GM12891 (cell line): Measurements from ENCODE around the gene TMEM101.

Experiments used
- POLR2A ChIP-seq: IDR thresholded peaks from 2 replicates; pipeline ENCODE4 v1.6.1; 2011; ENCODE audit warnings: low read depth, low read length, control low read depth
- POLR2AphosphoS5 ChIP-seq: IDR thresholded peaks from 2 replicates; pipeline ENCODE4 v1.6.1; 2011; ENCODE audit warnings: low read depth, low read length, control low read depth
- SPI1 ChIP-seq: IDR thresholded peaks from 2 replicates; pipeline ENCODE4 v1.6.1; 2011; ENCODE audit warnings: low read depth, low read length, control low read depth

DNA sequence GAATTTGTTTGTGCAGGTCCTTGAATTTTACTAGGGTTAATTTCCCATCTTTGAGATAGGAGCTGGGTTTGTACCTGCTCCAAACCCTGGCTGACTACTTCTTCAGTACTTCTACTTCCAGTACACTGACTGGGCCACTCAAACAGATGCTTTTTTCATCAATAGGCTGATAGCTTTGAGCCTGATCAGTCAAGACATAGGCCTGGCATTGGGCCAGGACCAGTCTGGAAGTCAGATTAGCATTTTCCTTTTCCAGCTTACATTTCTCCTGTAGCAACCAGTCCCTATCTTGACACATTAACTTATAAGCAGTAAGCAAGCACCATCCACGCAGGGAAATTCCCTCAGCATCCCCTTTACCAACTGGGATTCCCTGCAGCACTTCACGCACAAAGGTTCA, 7.5 kb upstream of the TMEM101 start:
- no peak for TF ChIP-seq POLR2AphosphoS5
- no peak for TF ChIP-seq POLR2A
- TF ChIP-seq SPI1 = no peak
